Karpas-422 (cell line): Measurements from ENCODE around the gene LEFTY2. TPM values are rescaled to one million over a fixed set of nuclear protein-coding genes. Genes with fewer than 3 reads are reported as not detected.

Source experiments
- DNase-seq: peaks from one replicate; pipeline ENCODE4 v3.0.0-alpha.2; 2015
- H2AFZ ChIP-seq: fragments of 200-600 bp; sonication (generic); 2 replicates; pipeline ENCODE4 v1.6.1; 2014; ENCODE audit warnings: antibody characterized with exemption, low read length, mixed read lengths
- H3K27ac ChIP-seq: fragments of 200-600 bp; sonication (generic); 2 replicates; pipeline ENCODE4 v1.5.1; 2014; ENCODE audit warnings: mild to moderate bottlenecking, low read length, moderate library complexity
- H3K27me3 ChIP-seq: fragments of 200-600 bp; sonication (generic); 2 replicates; pipeline ENCODE4 v1.6.1; 2014; ENCODE audit warnings: low read length, mixed read lengths
- H3K36me3 ChIP-seq: fragments of 200-600 bp; sonication (generic); 2 replicates; pipeline ENCODE4 v1.6.1; 2014; ENCODE audit warnings: low read length, mixed read lengths; ENCODE audit not compliant: insufficient read depth
- H3K4me1 ChIP-seq: fragments of 200-600 bp; sonication (generic); 2 replicates; pipeline ENCODE4 v1.6.1; 2014; ENCODE audit warnings: mild to moderate bottlenecking, low read length, mixed read lengths
- H3K4me2 ChIP-seq: fragments of 200-600 bp; sonication (generic); 2 replicates; pipeline ENCODE4 v1.6.1; 2014; ENCODE audit warnings: low read length, low read depth, mild to moderate bottlenecking; ENCODE audit not compliant: poor library complexity, severe bottlenecking
- H3K4me3 ChIP-seq: fragments of 200-600 bp; sonication (generic); 2 replicates; pipeline ENCODE4 v1.5.1; 2014; ENCODE audit warnings: mild to moderate bottlenecking, antibody characterized with exemption, low read length, mixed read lengths
- H3K79me2 ChIP-seq: fragments of 200-600 bp; sonication (generic); 2 replicates; pipeline ENCODE4 v1.6.1; 2014; ENCODE audit warnings: mild to moderate bottlenecking, low read length, mixed read lengths
- H3K9ac ChIP-seq: fragments of 200-600 bp; sonication (generic); 2 replicates; pipeline ENCODE4 v1.6.0; 2014; ENCODE audit warnings: low read length
- H3K9me2 ChIP-seq: fragments of 200-600 bp; sonication (generic), shearing (Covaris generic); replicated peaks from 2 replicates; pipeline ENCODE4 v1.6.0; 2014; ENCODE audit warnings: mild to moderate bottlenecking, low read length, moderate library complexity; ENCODE audit not compliant: insufficient read depth
- H3K9me3 ChIP-seq: fragments of 300-700, 200-600 bp; sonication (generic); 2 replicates; pipeline ENCODE4 v1.6.1; 2014; ENCODE audit warnings: low read length, mixed read lengths
- H4K20me1 ChIP-seq: fragments of 200-600 bp; sonication (generic); 2 replicates; pipeline ENCODE4 v1.6.1; 2014; ENCODE audit warnings: mild to moderate bottlenecking, antibody characterized with exemption, low read length, low read depth; ENCODE audit not compliant: insufficient read depth
- total RNA-seq: library from RNA; depleted of rRNA; stranded (reverse); fragments of >200 nt; shearing (Covaris generic); gene quantifications from 2 replicates; pipeline ENCODE4 v1.2.3, GENCODE V29; 2014; ENCODE audit warnings: low replicate concordance

The LEFTY2 gene
- total RNA-seq, 1 experiment from 2014 or later = not detected

DNA sequence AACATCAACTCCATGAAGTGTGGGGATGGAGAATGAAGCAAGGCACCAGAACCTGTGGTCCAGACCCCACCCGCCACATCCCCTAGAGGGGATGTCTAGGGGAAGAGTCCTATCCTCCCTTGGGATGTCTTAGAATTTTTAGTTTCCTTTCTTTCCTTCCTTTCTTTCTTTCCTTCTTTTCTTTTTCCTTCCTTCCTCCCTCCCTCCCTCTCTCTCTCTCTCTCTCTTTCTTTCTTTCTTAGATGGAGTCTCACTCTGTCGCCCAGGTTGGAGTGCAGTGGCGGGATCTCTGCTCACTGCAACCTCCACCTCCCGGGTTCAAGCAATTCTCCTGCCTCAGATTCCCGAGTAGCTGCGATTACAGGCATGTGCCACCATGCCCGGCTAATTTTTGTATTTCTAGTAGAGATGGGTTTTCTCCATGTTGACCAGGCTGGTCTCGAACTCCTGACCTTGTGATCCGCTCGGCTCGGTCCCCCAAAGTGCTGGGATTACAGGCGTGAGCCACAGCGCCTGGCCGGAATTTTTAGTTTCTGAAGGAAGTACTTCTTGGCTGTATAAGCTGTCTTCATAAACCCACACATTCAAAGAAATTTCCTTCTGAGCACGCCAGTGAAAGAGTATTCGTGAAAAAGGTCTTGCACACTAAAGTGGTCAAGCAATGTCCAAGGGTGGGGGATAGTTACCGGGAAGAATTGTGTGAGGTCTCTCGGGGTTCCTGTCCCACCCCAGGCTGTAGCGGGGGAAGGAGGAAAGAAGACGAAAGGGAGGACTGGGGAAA is 20.8 kb upstream of the LEFTY2 start:
- Histone ChIP-seq H2AFZ (no peak overlapping the region), H3K79me2 (no peaks in the 10 kb centered on the region), H3K9me3 (no peaks in the 10 kb centered on the region), H3K27me3 (no peaks in the 10 kb centered on the region), H3K36me3 (no peaks in the 10 kb centered on the region), H3K9ac (no peak overlapping the region), H3K27ac (no peak overlapping the region), H4K20me1 (no peaks in the 10 kb centered on the region), H3K9me2 (no peaks in the 10 kb centered on the region), H3K4me1 (no peaks in the 10 kb centered on the region), H3K4me2 (no peak overlapping the region), H3K4me3 (no peak overlapping the region)
- DNase-seq = no peak

GRCh38 chr1:225958041-225958440 is 17.0 kb upstream of the LEFTY2 start:
- Histone ChIP-seq H3K27ac (no peak overlapping the region), H3K36me3 (no peaks in the 10 kb centered on the region), H2AFZ (no peak overlapping the region), H3K79me2 (no peaks in the 10 kb centered on the region), H3K27me3 (no peaks in the 10 kb centered on the region), H3K4me1 (no peaks in the 10 kb centered on the region), H3K9me2 (no peaks in the 10 kb centered on the region), H3K4me3 (no peak overlapping the region), H4K20me1 (no peaks in the 10 kb centered on the region), H3K4me2 (no peak overlapping the region), H3K9ac (no peak overlapping the region), H3K9me3 (no peaks in the 10 kb centered on the region)
- no peak for DNase-seq

DNA sequence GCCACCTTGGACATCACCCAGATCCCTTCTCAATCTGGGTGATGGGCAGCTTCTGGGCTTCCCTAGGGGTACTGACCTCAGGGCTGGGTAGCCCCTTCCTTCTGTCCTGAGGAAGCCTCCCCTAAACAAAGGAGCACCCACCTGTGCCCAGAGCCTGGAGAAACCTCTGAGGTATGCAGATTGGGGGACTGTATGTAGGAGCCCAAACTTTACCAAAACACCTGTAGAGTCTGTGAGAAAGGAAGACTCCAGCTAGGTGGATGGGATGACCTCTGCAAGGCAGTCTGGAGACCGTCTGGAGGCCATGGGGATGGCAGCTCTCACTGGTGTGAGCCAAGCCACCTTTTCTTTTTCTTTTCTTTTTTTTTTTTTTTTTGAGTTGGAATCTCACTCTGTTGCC is 13.7 kb upstream of the LEFTY2 start:
- no peaks in the 10 kb centered on the region for H3K9me3 ChIP-seq
- no peaks in the 10 kb centered on the region for H3K27me3 ChIP-seq
- no peak overlapping the region for H3K4me2 ChIP-seq
- no peak overlapping the region for H3K27ac ChIP-seq
- H3K9ac ChIP-seq = no peak overlapping the region
- H4K20me1 ChIP-seq = no peaks in the 10 kb centered on the region
- H3K9me2 ChIP-seq = no peaks in the 10 kb centered on the region
- H2AFZ ChIP-seq = no peak overlapping the region
- H3K79me2 ChIP-seq = no peaks in the 10 kb centered on the region
- H3K36me3 ChIP-seq = no peaks in the 10 kb centered on the region
- no peaks in the 10 kb centered on the region for H3K4me1 ChIP-seq
- no peak for DNase-seq
- H3K4me3 ChIP-seq = no peak overlapping the region

DNA sequence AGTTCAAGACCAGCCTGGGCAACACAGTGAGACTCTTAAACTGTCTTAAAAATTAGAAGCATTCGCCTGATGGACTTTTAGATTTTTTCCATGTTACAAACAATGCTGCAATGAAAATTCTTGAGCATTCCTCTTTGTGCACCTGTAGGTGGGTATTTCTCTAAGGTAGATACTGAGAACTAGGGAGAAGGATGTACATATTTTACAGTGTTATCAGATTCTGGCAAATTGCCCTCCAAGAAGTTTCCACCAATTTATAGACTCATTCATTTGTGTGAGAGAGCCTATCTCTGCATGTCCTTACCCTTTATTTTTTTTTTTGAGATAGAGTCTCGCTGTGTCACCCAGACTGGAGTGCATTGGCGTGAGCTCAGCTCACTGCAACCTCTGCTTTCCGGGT is 12.3 kb upstream of the LEFTY2 start:
- Histone ChIP-seq H3K4me2 (no peak overlapping the region), H3K4me3 (no peak overlapping the region), H3K9me2 (no peaks in the 10 kb centered on the region), H3K27me3 (no peaks in the 10 kb centered on the region), H2AFZ (no peak overlapping the region), H3K36me3 (no peaks in the 10 kb centered on the region), H4K20me1 (no peaks in the 10 kb centered on the region), H3K27ac (no peak overlapping the region), H3K4me1 (no peaks in the 10 kb centered on the region), H3K79me2 (no peaks in the 10 kb centered on the region), H3K9ac (no peak overlapping the region), H3K9me3 (no peaks in the 10 kb centered on the region)
- DNase-seq = no peak

DNA sequence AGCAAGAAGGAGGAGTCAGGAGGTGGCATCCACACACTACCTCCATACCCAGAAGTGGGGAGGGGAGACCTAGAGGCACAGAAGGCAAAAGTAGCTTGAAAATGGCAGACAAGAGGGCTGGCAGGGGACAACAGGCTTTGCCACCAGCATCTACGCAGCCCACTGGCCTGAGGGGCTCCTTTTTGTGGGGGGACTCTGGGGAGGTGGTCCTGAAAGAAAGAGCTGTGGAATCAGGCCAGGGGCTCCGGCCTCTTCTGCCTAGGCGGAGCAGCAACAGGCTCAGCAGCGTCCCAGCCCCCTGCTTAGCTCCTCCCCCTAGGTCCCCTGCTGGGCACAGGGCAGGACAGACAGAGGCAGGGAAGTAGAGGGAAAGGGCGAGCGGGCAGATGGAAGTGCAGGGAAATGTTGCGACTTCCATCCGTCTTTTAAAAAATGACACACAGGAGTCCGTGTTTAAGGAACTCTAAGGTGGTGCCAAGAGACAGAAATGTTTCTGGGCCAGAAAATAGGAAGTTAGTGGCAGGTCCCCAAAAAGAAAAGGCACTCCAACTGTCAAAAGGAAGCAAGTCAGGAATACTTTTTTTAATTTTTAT is 10.0 kb upstream of the LEFTY2 start:
- no peak overlapping the region for H2AFZ ChIP-seq
- no peak overlapping the region for H3K27ac ChIP-seq
- DNase-seq = no peak
- no peaks in the 10 kb centered on the region for H3K9me3 ChIP-seq
- no peaks in the 10 kb centered on the region for H3K27me3 ChIP-seq
- no peak overlapping the region for H3K4me2 ChIP-seq
- H3K9me2 ChIP-seq = no peaks in the 10 kb centered on the region
- no peaks in the 10 kb centered on the region for H3K79me2 ChIP-seq
- no peaks in the 10 kb centered on the region for H4K20me1 ChIP-seq
- no peak overlapping the region for H3K9ac ChIP-seq
- H3K36me3 ChIP-seq = no peaks in the 10 kb centered on the region
- no peaks in the 10 kb centered on the region for H3K4me1 ChIP-seq
- H3K4me3 ChIP-seq = no peak overlapping the region

DNA sequence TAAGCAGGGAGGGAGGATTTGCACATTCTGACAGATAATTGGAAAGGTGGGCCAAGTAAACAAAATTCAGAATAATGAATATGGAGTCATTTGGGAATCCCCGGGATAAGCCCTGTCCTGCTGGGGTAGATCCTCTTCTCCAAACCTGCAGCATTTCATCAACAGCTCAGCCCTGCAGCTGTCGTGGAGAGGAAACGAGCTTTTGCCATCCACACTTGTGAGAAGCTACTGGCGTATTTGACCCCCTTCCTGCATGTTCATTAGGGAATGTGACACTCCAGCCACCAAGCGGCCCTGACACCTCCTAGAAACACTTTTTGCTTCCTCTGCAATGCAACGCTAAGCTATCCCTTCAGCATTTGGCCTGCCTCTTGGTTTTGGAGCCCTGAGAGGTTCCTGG is 8.0 kb upstream of the LEFTY2 start:
- no peak overlapping the region for H2AFZ ChIP-seq
- no peaks in the 10 kb centered on the region for H3K36me3 ChIP-seq
- no peaks in the 10 kb centered on the region for H3K9me3 ChIP-seq
- no peaks in the 10 kb centered on the region for H3K9me2 ChIP-seq
- no peak for DNase-seq
- no peak overlapping the region for H3K4me2 ChIP-seq
- peaks cover 6% of the 10 kb centered on the region for H3K4me1 ChIP-seq
- no peaks in the 10 kb centered on the region for H3K27me3 ChIP-seq
- no peaks in the 10 kb centered on the region for H4K20me1 ChIP-seq
- no peaks in the 10 kb centered on the region for H3K79me2 ChIP-seq
- no peak overlapping the region for H3K4me3 ChIP-seq
- H3K9ac ChIP-seq = no peak overlapping the region
- no peak overlapping the region for H3K27ac ChIP-seq

DNA sequence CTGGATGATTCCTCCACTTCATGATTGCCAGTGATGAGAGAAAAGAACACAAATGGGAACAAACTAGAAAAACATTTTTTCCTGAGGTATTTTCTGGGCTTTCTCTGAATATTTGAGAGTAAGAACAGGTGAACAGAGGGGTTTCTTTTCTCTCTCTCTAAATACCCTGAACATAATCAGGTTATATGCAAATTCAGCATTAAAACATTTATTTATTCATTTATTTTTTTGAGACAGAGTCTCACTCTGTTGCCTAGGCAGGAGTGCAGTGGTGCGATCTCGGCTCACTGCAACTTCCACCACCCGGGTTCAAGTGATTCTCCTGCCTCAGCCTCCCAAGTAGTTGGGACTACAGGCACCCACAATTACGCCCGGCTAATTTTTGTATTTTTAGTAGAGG is 5.8 kb upstream of the LEFTY2 start:
- Histone ChIP-seq H3K4me1 (peaks cover 9% of the 10 kb centered on the region), H3K27me3 (no peaks in the 10 kb centered on the region), H3K9ac (no peak overlapping the region), H2AFZ (no peak overlapping the region), H3K4me2 (no peak overlapping the region), H4K20me1 (no peaks in the 10 kb centered on the region), H3K9me3 (no peaks in the 10 kb centered on the region), H3K36me3 (no peaks in the 10 kb centered on the region), H3K27ac (no peak overlapping the region), H3K4me3 (no peak overlapping the region), H3K9me2 (no peaks in the 10 kb centered on the region), H3K79me2 (no peaks in the 10 kb centered on the region)
- DNase-seq = no peak

DNA sequence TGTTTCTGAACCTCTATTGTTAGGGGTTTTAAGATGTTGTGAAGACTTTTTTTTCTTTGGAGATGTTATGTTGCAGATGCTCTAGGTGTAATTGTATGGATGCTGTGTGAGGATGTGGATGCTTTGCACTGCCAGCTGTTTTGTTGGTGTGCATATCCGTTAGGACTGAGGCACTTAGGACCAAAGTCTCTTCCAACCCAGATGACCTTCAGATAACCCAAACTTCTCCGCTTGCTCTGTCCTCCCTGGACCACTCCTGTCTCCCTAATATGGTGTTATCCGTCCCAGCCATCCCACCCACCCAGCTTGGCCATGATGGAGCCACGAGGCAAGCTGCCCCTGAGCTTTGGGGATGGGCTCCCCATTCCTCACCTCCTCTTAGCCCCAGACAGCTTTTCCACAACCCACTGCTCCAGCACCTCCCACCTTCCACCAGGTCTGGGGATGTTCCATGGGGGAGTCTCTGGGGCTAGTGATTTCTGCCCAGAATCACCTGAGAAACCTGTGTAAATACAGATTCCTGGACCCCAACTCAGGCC is 5.1 kb upstream of the LEFTY2 start:
- no peaks in the 10 kb centered on the region for H3K36me3 ChIP-seq
- H3K79me2 ChIP-seq = no peaks in the 10 kb centered on the region
- no peak overlapping the region for H2AFZ ChIP-seq
- no peak for DNase-seq
- no peak overlapping the region for H3K27ac ChIP-seq
- no peaks in the 10 kb centered on the region for H3K9me3 ChIP-seq
- H3K9me2 ChIP-seq = no peaks in the 10 kb centered on the region
- no peak overlapping the region for H3K4me2 ChIP-seq
- no peak overlapping the region for H3K9ac ChIP-seq
- H3K4me3 ChIP-seq = no peak overlapping the region
- H3K27me3 ChIP-seq = no peaks in the 10 kb centered on the region
- H4K20me1 ChIP-seq = no peaks in the 10 kb centered on the region
- peaks cover 9% of the 10 kb centered on the region for H3K4me1 ChIP-seq
